ENCODE measurements around the gene SFXN5.
A peak's percentile ranks its signal among the peaks of the same experiment; 100 is the strongest.

Gene SFXN5

DNA sequence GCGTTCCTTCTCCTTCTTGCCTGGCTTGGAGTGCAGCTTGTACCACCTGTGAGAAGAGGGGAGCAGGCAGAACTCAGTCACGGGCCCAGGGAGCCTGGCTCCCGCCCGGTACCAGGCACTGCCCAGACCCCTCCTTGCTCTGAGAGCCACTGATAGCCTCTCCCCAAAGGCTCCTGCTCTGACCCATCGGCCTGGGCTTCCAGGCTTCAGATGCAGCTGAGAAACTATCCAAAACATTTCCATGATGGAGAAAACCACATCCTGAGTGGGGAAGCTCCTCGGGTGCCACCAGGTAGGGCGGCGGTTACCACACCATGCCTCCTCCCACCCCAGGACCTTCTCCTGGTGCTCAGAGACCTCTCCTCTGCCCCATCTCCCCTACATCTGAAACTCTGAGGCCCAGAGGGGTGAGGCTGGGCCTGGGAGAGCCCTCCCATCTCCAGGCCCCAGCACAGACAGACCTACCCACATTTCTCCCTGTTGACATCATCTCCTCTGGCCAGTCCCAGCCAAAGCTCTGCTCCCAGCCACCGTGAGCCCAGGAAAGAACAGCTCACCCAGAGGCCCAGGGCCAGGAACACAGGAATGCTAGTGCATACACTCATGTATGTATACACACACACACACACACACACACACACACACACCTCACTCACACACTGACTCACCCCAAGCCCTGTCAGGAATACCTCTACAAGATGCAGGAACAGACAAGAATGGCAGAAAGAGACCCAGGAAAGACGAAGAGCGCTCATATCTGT, 17.9 kb upstream of the SFXN5 start:
- TF ChIP-seq, protein P1, sequence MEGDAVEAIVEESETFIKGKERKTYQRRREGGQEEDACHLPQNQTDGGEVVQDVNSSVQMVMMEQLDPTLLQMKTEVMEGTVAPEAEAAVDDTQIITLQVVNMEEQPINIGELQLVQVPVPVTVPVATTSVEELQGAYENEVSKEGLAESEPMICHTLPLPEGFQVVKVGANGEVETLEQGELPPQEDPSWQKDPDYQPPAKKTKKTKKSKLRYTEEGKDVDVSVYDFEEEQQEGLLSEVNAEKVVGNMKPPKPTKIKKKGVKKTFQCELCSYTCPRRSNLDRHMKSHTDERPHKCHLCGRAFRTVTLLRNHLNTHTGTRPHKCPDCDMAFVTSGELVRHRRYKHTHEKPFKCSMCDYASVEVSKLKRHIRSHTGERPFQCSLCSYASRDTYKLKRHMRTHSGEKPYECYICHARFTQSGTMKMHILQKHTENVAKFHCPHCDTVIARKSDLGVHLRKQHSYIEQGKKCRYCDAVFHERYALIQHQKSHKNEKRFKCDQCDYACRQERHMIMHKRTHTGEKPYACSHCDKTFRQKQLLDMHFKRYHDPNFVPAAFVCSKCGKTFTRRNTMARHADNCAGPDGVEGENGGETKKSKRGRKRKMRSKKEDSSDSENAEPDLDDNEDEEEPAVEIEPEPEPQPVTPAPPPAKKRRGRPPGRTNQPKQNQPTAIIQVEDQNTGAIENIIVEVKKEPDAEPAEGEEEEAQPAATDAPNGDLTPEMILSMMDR (IDR thresholded peaks at IDR 0.05; ENCODE audit: poor library complexity, severe bottlenecking), result no peak
- DNase-seq (ENCODE audit: low spot score) (peak; percentile 96), ATAC-seq (ENCODE audit: low read depth) (peak; percentile 97)
- Histone ChIP-seq H3K9me3 (ENCODE audit: severe bottlenecking) (no peaks in the 10 kb centered on the region), H3K27ac (ENCODE audit: poor library complexity, severe bottlenecking) (peak overlapping the region; percentile 78), H3K4me1 (ENCODE audit: insufficient read depth, poor library complexity, severe bottlenecking) (peaks cover 12% of the 10 kb centered on the region), H3K36me3 (ENCODE audit: low read depth) (peaks cover 28% of the 10 kb centered on the region), H3K4me3 (ENCODE audit: severe bottlenecking) (no peak overlapping the region), H3K27me3 (ENCODE audit: insufficient read depth, poor library complexity, severe bottlenecking) (no peaks in the 10 kb centered on the region)

DNA sequence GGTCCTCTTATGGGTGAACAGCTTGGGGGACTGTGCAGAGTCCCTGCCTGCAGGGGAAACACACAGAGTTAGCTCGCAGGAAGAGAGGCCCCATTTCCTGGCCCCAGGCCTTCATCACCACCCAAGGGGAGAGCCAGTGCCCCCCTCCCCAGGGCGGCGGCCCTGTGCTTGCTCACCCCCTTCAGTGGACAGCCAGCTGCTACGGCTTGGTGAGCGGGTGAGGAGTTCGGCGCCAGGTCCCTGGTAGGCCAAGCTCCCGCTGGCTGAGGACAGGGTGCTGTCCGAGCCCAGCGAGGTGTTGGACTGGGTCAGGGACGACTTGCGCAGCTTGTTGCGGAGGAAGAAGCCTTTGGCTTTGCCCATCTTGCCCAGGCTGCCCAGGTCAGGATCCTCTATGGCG, 17.2 kb upstream of the SFXN5 start:
- no peak for ATAC-seq (ENCODE audit: low read depth)
- no peak overlapping the region for H3K4me3 ChIP-seq (ENCODE audit: severe bottlenecking)

DNA sequence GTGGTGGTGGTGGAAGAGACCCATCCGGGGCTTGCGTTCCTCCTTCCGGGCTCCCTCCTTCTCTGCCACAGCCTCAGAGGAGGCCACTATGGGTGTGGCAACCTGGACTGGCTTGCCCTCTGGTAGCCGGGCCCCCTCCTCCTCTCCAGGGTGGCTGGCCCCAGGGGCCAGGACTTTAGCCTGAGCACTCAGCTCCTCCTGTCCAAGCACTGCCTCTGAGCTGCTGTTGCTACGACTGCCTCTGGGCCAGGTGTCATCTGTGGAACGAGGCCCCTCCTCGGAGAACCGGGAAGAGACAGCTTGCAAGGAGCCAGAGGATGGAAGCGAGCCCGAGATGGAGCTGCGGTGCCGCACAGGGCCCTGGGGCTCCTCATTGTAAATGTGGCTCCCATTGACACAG, 16.7 kb upstream of the SFXN5 start:
- Histone ChIP-seq H3K4me1 (ENCODE audit: insufficient read depth, poor library complexity, severe bottlenecking) (peaks cover 12% of the 10 kb centered on the region), H3K4me3 (ENCODE audit: severe bottlenecking) (no peak overlapping the region), H3K27me3 (ENCODE audit: insufficient read depth, poor library complexity, severe bottlenecking) (no peaks in the 10 kb centered on the region), H3K9me3 (ENCODE audit: severe bottlenecking) (no peaks in the 10 kb centered on the region), H3K27ac (ENCODE audit: poor library complexity, severe bottlenecking) (peak overlapping the region; percentile 78), H3K36me3 (ENCODE audit: low read depth) (peaks cover 29% of the 10 kb centered on the region)
- no peak for DNase-seq (ENCODE audit: low spot score)
- TF ChIP-seq, protein P1 (IDR thresholded peaks at IDR 0.05; ENCODE audit: poor library complexity, severe bottlenecking), result no peak
- ATAC-seq (ENCODE audit: low read depth), result no peak

More for the DNA sequence above, 17.2 kb upstream of the SFXN5 start:
- TF ChIP-seq, protein P1 (IDR thresholded peaks at IDR 0.05; ENCODE audit: poor library complexity, severe bottlenecking), result no peak
- H3K9me3 ChIP-seq (ENCODE audit: severe bottlenecking), result no peaks in the 10 kb centered on the region
- no peak for DNase-seq (ENCODE audit: low spot score)
- H3K27me3 ChIP-seq (ENCODE audit: insufficient read depth, poor library complexity, severe bottlenecking), result no peaks in the 10 kb centered on the region
- H3K27ac ChIP-seq (ENCODE audit: poor library complexity, severe bottlenecking), result peak overlapping the region; percentile 78
- peaks cover 29% of the 10 kb centered on the region for H3K36me3 ChIP-seq (ENCODE audit: low read depth)
- H3K4me1 ChIP-seq (ENCODE audit: insufficient read depth, poor library complexity, severe bottlenecking), result peaks cover 12% of the 10 kb centered on the region

DNA sequence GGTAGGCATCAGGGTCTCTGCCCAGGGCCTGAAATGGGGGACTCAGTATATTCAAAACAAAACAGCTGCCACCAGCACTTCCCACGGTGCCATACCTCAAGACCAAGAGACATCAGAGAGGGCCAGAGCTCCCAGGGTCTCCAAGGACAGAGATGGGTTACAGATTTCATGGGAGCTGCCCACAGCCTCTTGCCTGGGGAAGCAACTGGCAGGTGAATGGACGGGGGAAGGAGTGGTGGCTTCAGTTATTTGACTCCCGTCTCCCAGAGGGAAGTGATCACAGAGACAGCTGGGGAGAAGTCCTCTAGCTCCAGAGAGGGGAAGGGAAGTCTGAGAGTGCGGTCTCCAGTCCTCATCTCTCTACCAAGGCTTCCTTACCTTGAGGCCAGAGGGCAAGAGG, 15.8 kb upstream of the SFXN5 start:
- no peak overlapping the region for H3K4me3 ChIP-seq (ENCODE audit: severe bottlenecking)
- TF ChIP-seq, protein P1 (IDR thresholded peaks at IDR 0.05; ENCODE audit: poor library complexity, severe bottlenecking), result no peak
- DNase-seq (ENCODE audit: low spot score) (no peak), ATAC-seq (ENCODE audit: low read depth) (no peak)
- H3K27me3 ChIP-seq (ENCODE audit: insufficient read depth, poor library complexity, severe bottlenecking), result no peaks in the 10 kb centered on the region
- H3K9me3 ChIP-seq (ENCODE audit: severe bottlenecking), result no peaks in the 10 kb centered on the region
- H3K4me1 ChIP-seq (ENCODE audit: insufficient read depth, poor library complexity, severe bottlenecking), result peaks cover 12% of the 10 kb centered on the region
- H3K36me3 ChIP-seq (ENCODE audit: low read depth), result peaks cover 29% of the 10 kb centered on the region
- H3K27ac ChIP-seq (ENCODE audit: poor library complexity, severe bottlenecking), result no peak overlapping the region

DNA sequence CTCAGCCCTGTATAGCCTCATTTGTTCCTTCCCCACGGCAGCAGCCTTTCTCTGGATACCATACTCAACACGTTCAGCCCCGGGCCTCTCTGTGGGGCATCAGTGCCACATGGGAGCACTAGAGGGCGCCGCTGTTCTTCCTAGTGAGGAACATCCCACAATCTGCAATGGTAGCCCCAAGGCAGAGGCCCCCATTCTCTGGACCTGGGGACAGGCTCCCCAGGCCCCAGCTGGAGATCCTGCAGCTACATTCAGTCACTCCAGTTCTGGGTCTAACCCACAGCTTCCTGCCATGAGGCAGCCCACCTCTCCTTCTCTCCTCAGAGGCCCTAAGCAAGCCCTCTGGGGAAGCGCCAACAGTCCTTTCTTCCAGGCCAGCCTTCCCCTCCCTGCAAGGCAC, 14.2 kb upstream of the SFXN5 start:
- H3K27me3 ChIP-seq (ENCODE audit: insufficient read depth, poor library complexity, severe bottlenecking), result no peaks in the 10 kb centered on the region
- no peak overlapping the region for H3K27ac ChIP-seq (ENCODE audit: poor library complexity, severe bottlenecking)
- H3K4me3 ChIP-seq (ENCODE audit: severe bottlenecking), result no peak overlapping the region
- TF ChIP-seq, protein P1 (IDR thresholded peaks at IDR 0.05; ENCODE audit: poor library complexity, severe bottlenecking), result peak; percentile 91
- H3K4me1 ChIP-seq (ENCODE audit: insufficient read depth, poor library complexity, severe bottlenecking), result peaks cover 12% of the 10 kb centered on the region
- H3K9me3 ChIP-seq (ENCODE audit: severe bottlenecking), result no peaks in the 10 kb centered on the region
- peaks cover 32% of the 10 kb centered on the region for H3K36me3 ChIP-seq (ENCODE audit: low read depth)
- ATAC-seq (ENCODE audit: low read depth), result peak; percentile 36
- no peak for DNase-seq (ENCODE audit: low spot score)
